ENCODE measurements around the gene TMEM131.

Gene TMEM131

DNA sequence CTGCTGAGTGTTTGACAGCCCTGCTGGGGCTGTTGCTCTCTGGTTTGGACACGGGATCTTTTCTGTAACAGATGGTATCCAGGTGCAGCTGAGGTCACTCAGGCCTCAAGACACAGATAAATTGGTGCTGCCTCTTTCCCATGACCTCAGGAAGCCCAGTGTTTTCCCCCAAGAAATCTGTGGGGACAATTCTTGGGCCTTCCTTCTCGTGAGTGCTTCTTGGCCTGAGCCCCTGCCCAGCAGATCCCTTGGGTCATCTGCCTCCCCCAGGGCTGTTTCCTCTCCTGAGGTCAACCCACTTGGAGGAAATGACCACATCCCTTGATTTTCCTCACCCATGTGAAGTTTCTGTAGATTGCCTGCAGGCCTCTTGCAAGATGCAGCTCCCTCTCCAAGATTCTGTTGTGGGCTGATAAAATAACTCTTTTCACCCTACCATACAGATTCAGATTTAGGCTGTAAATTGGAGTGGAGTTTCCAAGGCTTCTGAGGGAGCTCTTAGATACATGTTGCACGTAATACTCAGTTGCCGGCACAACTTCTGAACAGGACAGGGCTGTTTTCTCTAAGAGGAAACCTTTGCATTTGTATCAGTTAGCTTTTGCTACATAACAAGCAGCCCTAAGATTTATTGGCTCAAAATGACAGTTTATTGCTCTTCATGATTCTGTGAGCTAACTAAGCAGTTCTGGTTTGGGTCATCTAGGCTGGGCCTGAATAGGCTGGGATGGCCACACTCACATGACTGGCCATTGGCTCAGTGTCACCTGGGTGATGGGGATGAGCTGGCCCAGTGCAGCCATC, 269.3 kb downstream of the TMEM131 start:
- CTCF ChIA-PET: interaction anchor here (0.7 to 3.3 kb wide), 4 partner anchors 14 to 543 kb away, joined by 3 to 28 read pairs (median 4); no protein-coding TSS in a partner anchor
- TF ChIP-seq, protein P1, sequence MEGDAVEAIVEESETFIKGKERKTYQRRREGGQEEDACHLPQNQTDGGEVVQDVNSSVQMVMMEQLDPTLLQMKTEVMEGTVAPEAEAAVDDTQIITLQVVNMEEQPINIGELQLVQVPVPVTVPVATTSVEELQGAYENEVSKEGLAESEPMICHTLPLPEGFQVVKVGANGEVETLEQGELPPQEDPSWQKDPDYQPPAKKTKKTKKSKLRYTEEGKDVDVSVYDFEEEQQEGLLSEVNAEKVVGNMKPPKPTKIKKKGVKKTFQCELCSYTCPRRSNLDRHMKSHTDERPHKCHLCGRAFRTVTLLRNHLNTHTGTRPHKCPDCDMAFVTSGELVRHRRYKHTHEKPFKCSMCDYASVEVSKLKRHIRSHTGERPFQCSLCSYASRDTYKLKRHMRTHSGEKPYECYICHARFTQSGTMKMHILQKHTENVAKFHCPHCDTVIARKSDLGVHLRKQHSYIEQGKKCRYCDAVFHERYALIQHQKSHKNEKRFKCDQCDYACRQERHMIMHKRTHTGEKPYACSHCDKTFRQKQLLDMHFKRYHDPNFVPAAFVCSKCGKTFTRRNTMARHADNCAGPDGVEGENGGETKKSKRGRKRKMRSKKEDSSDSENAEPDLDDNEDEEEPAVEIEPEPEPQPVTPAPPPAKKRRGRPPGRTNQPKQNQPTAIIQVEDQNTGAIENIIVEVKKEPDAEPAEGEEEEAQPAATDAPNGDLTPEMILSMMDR (IDR thresholded peaks at IDR 0.05; ENCODE audit: control extremely low read depth, extremely low read depth, low read depth, missing control alignments): no peak
- POLR2A ChIA-PET: no interaction called here
- DNase-seq (ENCODE audit: extremely low spot score): no peak

DNA sequence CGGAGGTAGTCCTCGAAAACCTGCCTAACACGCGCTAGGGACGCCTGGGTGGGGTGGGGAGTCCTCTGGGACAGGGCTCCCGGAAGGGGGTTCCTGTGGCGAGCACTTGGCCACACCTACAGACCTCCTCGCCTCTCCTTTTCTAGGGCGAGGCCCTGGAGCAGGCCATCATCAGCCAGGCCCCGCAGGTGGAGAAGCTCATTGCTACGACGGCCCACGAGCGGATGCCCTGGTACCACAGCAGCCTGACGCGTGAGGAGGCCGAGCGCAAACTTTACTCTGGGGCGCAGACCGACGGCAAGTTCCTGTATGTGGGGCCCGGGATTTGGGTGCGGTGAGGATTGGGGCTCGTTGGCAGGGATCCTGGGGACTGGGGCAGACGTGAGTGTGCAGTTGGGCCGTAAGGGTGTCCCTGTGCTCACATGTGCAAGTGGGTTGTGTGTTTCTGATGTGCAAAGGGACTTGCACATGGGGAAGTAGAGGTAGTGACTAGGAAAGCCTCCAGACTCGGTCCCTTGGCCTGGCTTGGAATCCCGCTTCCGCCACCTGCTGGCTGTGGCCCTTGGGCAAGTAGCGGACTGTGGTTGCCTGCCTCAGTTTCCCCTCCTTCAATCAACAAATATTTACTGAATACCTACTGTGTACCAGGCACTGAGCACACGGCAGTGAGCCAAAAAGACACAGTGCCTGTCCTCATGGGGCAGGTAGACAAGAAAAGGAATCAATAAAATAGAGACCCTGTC, 270.6 kb downstream of the TMEM131 start:
- ChIA-PET CTCF (interaction anchor here (1.1 to 3.3 kb wide), 3 partner anchors 16 to 544 kb away, joined by 3 to 28 read pairs (median 4); no protein-coding TSS in a partner anchor), POLR2A (no interaction called here)
- no peak for DNase-seq (ENCODE audit: extremely low spot score)
- TF ChIP-seq, protein P1 (IDR thresholded peaks at IDR 0.05; ENCODE audit: control extremely low read depth, extremely low read depth, low read depth, missing control alignments): no peak

DNA sequence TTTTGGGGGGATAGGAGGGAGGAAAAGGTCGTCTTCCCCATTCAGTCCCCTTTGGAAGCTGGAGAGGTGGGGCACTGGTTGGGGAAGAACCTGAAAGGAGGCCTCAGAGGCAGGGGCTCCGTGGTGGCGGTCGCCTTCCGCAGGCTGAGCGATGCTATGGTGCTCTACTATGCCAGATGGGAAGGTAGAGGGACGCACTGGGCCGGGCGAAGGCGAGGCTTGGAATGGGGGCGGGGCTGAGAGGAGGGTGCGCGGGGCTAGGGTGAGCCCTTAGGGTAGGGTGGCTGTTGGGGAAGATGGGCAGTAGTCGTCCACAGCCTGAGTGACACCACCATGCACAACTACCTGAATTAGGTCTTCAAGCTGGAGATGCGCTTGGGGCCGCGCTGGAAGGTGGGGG, 271.2 kb downstream of the TMEM131 start:
- DNase-seq (ENCODE audit: extremely low spot score): no peak
- POLR2A ChIA-PET: no interaction called here
- TF ChIP-seq, protein P1 (IDR thresholded peaks at IDR 0.05; ENCODE audit: control extremely low read depth, extremely low read depth, low read depth, missing control alignments): no peak
- CTCF ChIA-PET: interaction anchor here (1.1 to 1.5 kb wide), 2 partner anchors 25 to 545 kb away, joined by 3 to 4 read pairs; no protein-coding TSS in a partner anchor

DNA sequence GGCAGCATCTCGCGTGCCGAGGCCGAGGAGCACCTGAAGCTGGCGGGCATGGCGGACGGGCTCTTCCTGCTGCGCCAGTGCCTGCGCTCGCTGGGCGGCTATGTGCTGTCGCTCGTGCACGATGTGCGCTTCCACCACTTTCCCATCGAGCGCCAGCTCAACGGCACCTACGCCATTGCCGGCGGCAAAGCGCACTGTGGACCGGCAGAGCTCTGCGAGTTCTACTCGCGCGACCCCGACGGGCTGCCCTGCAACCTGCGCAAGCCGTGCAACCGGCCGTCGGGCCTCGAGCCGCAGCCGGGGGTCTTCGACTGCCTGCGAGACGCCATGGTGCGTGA, 271.7 kb downstream of the TMEM131 start:
- ChIA-PET CTCF (interaction anchor here (1.1 kb wide), 1 partner anchor 24 kb away, joined by 4 read pairs; no protein-coding TSS in a partner anchor), POLR2A (no interaction called here)
- TF ChIP-seq, protein P1 (IDR thresholded peaks at IDR 0.05; ENCODE audit: control extremely low read depth, extremely low read depth, low read depth, missing control alignments): no peak
- DNase-seq (ENCODE audit: extremely low spot score): no peak

DNA sequence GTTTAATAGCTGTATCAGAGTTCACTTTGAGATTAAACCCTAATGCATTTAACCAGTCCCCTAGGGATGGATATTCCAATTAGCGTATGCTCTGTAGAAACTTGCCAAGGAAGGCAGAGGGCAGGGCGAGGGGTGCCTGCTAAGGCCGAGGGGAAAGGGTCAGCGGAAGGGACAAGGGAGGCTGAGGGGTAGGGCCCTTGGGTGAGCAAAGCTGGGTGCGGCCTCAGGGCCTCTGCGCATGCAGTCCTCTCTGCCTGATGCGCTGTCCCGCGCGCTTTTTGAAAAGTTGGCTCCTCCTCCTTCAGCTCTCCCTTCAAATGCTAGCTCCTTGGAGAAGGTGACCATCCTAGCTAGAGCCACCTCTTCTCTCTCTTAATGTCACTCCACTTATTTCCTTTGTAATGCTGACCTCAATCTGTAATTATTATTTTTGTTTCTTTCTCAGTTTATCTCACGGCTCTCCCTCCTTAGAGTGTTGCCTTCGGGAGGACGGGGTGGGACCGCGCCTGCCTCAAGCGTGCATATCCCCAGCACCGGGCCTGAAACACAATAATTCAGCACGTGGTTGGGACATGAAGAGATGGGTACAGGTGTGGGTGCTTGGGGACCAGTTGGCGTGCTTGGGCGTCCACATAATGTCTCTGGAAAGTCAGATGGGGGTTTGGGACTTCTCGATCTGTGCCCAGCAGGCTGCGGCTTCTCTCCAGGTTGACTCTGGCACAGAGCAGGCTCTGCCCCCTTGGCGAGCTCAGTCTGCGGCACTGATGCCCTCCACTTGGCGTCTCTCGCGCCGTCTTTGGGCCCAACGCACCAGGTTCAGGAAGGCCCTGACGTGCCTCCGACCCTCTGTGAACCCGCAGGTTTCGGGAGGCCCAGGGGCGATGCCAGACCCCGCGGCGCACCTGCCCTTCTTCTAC, 272.3 kb downstream of the TMEM131 start:
- POLR2A ChIA-PET: no interaction called here
- TF ChIP-seq, protein P1 (IDR thresholded peaks at IDR 0.05; ENCODE audit: control extremely low read depth, extremely low read depth, low read depth, missing control alignments): no peak
- CTCF ChIA-PET: interaction anchor here (1.3 to 3.4 kb wide), 2 partner anchors 14 to 17 kb away, joined by 7 to 8 read pairs; no protein-coding TSS in a partner anchor
- no peak for DNase-seq (ENCODE audit: extremely low spot score)

DNA sequence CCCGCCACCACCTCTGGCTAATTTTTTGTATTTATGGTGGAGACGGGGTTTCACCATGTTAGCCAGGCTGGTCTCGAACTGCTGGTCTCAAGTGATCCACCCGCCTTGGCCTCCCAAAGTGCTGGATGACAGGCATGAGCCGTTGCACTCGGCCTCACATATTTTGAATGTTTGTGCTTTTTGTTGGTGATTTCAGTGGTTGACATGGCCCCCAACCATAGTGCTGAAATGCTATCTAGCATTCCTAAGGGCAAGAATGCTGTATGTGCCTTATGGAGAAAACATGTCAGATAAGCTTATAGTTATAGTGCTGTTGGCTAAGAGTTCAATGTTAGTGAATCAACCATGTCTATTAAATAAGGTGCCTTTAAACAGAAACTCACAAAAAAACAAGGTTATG, 273.5 kb downstream of the TMEM131 start:
- CTCF ChIA-PET: interaction anchor here (0.9 to 3.4 kb wide), 3 partner anchors 13 to 663 kb away, joined by 3 to 8 read pairs (median 3); no protein-coding TSS in a partner anchor
- TF ChIP-seq, protein P1 (IDR thresholded peaks at IDR 0.05; ENCODE audit: control extremely low read depth, extremely low read depth, low read depth, missing control alignments): no peak
- no peak for DNase-seq (ENCODE audit: extremely low spot score)
- POLR2A ChIA-PET: no interaction called here

Measured in GM10248 (cell line).